Activated T-cell treated with anti-CD3 and anti-CD28 coated beads for 48 hours (primary cell): ENCODE results near the gene NDUFAF8.

Experiments used
- DNase-seq: peaks from one replicate; pipeline ENCODE4 v3.0.0-alpha.2; 2020; ENCODE audit warnings: low read depth

The NDUFAF8 gene

GRCh38 chr17:81200695-81201580 lies 38.2 kb upstream of the NDUFAF8 start:
- no peak for DNase-seq

DNA sequence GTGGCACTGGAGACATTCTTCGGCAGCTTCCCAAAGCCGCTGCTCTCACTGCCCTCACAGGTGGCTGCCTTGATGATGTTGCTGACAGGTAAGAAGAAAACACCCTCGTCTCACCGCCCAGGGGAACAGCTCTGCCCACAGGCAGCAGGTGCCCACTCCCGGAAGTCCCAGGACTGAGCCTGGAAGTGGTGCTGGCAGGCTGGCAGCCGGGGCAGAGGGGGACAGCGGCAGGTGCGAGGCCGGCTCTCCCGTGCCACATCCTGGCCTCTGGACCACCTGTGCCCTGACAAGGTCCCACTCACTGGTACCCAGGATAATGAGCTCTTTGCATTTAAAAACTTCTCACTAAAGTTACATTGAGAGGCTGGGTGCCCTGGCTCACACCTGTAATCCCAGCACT lies 36.8 kb upstream of the NDUFAF8 start:
- DNase-seq, result no peak

DNA sequence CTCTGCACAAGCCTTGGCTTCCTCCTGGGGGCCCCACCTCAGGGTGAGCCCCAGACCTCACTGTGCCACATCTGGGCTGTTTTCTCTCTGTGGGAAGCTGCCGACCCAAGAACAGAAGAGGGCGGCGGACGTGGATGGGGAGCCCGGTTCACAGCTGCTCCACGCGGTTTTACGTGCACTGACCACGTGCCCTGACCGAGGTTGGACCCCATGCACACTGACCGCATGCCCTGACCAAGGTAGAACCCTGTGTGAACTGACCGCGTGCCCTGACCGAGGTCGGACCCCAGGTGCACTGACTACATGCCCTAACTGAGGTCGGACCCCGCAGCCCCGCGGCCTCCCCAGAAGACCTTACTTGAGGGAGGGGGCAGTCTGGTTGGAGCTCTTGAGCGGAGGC lies 36.0 kb upstream of the NDUFAF8 start:
- no peak for DNase-seq

DNA sequence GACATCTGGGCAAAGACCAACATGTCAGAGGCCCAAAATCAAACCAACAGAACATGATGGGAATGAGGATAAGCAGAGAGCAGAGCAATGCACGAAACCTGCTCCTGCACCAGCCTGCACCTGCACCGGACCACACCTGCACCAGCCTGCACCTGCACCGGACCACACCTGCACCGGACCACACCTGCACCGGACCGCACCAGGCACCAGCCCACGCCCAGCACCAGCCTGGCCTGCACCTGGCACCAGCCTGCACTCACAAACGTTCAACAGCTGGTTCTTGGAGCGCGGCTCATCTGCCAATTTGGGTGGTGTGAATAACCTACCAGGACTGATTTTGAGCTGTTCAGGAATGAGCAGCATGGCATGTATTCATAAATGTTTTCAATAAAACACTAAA lies 34.5 kb upstream of the NDUFAF8 start:
- no peak for DNase-seq

- DNase-seq, result no peak
Observed at GRCh38 chr17:81206166-81206565, 33.0 kb upstream of the NDUFAF8 start.

DNA sequence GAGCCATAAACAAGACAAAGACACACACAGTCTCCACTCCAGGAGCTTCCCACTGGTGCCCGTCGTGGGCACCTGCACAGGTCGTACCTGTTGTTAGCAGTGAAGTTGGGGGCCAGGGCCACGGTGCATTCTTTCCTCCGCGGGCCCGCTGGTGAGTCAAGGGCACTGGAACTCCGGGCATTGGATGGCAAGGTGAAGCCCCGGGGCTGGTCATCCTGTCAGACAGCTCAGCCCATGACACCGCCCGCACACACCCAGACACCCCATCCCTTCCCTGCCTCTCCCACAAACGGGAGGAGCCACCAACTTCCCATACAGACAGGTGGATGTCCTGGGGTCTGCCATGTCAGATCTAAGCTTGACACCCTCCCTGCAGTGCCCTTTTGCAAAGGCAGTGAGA lies 32.5 kb upstream of the NDUFAF8 start:
- no peak for DNase-seq

DNA sequence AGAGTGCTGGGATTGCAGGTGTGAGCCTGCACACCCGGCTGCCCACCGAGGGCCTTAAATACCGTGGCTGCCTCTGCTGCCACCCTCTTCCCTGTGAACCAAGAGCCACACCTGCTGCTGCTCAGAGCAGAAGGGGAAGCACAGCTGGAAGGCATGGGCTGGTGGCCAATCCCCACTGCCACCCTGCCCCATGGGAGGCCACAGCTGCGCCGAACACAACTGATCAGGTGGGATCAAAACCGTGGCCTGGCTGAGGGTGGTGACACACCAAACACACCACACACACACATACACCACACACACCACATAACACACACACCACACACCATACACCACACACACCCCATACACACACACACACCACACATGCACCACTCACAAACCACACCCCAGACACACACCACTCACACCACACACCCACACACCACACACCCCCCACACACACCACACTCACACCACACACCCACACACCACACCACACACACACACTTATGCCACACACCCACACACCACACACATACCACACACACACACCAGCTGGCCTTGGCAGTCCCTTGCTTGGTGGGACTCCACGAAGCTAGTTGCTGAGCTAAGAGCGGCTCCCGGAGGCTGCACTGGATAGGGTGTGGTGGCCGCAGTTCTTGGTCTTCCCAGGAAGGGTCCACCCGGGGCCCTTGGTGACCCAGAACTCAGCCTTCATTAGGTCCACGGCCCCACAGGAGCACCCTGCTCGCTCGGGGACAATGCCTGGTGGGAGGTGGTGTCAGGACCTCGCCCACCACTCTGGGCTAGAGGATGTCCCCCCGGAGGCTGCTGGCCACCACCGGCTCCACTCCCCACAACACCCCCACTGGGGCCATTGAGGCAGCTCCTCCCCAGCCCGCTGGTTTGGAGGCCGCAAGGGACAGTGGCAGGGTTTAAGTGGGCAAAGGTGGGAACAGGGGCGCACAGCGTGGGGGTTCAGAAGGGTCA lies 31.2 kb upstream of the NDUFAF8 start:
- DNase-seq, result no peak

GRCh38 chr17:81208651-81209050 lies 30.5 kb upstream of the NDUFAF8 start:
- no peak for DNase-seq

DNA sequence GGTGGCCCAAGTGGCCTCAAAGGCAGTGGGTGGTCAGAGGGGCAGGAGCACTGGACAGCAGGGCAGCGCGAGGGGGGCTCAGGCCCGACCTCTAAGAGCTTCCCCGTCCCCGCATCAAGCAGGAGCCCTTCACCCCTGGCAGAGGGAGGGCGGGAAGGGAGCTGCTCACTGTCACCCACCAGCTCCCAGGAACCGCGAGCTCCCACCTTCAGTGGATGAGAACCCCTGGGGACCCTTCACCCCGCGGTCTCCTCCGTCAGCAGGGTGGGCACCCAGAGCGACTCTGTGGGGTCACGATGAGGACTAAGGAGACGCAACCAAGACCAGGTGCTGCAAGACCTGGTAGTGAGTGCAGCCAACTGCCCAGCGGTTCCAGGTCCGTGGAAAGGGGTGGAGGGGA lies 30.0 kb upstream of the NDUFAF8 start:
- no peak for DNase-seq

- DNase-seq, result no peak
Observed at GRCh38 chr17:81210466-81210865, 28.7 kb upstream of the NDUFAF8 start.

DNA sequence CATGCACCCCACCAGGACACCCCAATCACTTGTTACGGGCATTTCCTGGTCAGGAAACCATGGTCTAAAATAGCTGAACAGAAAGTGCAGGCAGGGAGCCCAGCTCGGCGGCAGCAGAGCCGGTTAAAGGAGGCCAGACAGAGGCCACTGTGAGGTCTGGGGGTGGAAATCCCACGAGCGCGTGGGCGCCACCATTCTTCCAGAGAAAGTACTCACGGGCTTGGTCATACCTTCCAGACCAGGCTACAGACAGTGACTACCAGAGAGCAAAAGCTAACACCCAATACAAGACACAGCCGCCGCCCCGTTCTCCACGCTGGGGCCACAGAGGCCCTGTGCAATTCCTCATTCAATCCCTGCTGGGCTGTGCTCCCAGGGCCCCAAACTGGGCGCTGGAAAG lies 28.2 kb upstream of the NDUFAF8 start:
- no peak for DNase-seq

DNA sequence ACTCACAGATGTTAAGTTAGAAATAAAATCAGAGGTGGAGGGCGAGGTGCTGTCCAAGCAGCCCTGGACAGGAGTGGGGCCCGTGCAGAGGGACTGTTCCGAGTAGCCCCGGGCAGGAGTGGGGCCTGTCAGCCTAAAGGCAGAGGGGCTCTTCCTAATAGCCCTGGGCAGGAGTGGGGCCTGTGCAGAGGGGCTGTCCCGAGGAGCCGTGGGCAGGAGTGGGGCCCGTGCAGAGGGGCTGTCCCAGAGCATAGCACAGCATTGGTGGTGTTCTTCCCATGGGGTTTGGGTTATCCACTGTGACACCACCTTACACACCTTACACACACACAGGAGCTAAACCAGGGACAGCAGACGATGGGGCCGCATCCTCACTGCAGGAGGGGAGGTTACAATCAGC lies 26.8 kb upstream of the NDUFAF8 start:
- DNase-seq, result no peak

- DNase-seq, result no peak
Observed at GRCh38 chr17:81213978-81214377, 25.1 kb upstream of the NDUFAF8 start.

DNA sequence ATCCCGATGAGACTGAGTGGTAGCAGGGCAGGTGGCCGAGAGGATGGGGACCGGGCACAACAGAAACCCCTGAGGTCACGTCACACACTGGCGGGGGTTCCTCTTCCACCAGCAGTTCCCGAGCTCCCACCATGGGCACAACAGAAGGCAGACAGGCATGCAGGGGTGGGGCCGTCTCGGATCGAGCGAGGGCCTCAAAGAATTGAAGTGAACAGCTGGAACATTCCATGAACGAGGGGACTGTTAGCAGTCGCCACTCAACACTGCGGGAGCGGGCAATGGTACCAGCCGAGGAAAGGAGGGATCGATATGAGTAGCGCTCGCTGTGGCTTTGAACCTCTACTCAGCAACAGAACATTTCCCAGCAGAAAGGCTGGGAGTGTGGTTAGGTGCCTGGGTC lies 21.6 kb upstream of the NDUFAF8 start:
- no peak for DNase-seq

- DNase-seq, result no peak
Observed at GRCh38 chr17:81218459-81218858, 20.7 kb upstream of the NDUFAF8 start.

- no peak for DNase-seq
Observed at GRCh38 chr17:81218991-81219390, 20.1 kb upstream of the NDUFAF8 start.

DNA sequence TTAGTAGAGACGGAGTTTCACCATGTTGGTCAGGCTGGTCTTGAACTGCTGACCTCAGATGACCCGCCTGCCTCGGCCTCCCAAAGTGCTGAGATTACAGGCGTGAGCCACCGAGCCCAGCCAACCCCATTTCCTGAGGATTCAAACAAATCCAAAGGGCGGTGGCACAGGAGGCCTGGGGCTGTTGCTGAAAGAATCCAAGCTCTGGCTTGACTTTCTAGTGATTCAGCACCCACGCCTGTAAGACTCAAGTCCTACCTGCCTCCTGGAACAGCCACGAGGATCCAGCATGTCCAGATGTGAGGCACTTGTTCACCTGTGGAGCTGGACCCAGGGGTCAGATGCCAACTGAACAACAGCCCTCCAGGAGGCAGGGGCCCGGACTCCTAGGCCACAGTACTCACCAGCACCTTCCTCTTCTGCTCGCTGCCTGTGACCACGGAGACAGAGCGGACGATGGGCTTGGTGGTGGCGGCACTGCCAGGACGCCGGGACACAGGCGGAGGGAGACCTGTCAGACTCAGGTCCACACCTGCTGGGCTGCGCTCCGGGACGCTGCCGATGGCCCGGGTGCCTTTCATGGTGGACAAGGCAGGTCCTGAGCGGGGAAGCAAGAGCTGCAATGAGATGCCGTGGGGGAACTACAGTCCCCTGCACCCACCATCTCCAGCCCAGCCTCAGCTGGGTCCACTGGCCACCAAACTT lies 19.5 kb upstream of the NDUFAF8 start:
- no peak for DNase-seq

DNA sequence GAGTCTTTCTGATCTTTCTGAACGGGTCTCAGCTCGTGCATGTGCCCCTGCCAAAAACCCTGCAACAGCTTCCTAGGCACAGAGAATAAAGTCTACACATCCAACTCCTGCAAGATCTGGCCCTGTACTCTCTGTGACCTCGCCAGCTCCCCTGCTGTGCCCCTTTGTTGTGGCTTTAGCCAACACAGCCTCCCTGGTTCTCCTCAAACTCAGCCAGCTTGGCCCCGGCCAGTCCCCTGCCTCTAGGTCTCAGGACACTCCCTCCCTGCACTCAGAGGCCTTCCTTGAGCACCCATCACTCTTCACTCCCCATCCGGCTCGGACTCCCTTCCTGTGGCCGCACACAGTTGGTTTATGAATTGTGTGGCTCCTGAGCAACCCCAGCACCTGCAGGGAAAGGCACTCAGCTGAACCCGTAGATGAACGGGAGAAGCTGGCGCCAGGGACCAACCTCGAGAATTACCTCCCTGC lies 17.7 kb upstream of the NDUFAF8 start:
- no peak for DNase-seq

GRCh38 chr17:81221842-81222619 lies 17.1 kb upstream of the NDUFAF8 start:
- no peak for DNase-seq

- no peak for DNase-seq
Observed at GRCh38 chr17:81222620-81222905, 16.6 kb upstream of the NDUFAF8 start.

DNA sequence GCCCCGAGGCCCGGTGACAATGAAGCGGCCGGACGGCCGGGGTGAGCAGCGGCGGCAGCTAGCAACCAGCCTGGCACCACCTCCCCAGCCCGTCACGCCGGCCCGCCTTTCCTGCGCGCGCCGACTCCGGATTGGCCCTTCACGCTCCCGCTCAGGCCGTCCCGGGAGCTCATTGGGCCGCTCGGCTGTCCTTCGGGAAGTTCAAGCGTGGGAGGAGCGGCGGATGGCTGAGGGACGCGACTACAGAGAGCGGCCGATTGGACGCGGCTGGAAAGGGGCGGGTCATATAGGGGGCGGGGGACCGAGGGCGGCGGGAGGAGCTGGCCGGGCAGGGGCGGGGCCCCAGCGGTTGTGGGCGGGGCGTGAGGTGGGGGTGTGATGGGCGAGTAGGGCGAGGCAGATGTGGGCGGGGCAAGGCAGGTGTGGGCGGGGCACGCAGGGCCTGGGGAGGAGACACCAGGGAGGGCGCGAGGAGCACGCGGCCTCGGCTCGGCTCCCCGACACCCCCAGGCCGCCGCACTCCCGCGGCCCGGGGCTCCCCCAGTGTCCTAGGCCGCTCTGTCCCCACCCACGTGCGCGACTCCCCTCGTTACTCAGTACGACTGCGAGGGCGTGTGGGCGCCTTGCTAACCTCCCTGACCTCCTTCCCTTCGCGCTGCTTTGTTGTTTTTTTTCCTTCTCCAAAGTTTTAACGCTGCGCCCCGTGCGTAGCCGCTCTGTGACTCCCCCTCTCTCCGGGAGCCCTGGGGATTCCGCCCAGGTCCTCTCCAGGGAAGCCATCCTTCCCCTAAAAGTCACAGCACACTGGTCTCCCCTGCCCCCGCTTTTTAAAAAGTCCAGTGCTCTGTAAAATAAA lies 16.0 kb upstream of the NDUFAF8 start, which contains the start of gene CEP131:
CEP131 (minus strand) TSS at position 60 of the 856 bp plus-strand sequence. CDS start 2,909 bp downstream, outside the sequence.
- peak; percentile 99 for DNase-seq
